Endodermal cell (in vitro differentiated cells): ENCODE measurements around the gene NUDCD3. TPM values are rescaled to one million over a fixed set of nuclear protein-coding genes. Genes with fewer than 3 reads are reported as not detected.

Source experiments
- DNase-seq: peaks from one replicate; pipeline ENCODE4 v3.0.0-alpha.2; 2017
- H3K27ac ChIP-seq: 2 replicates; pipeline ENCODE4 v1.5.1; 2013; ENCODE audit warnings: mild to moderate bottlenecking, low read depth, low read length, moderate library complexity
- H3K27me3 ChIP-seq: 2 replicates; pipeline ENCODE4 v1.6.1; 2013; ENCODE audit warnings: mild to moderate bottlenecking, low read length, moderate library complexity; ENCODE audit not compliant: insufficient read depth, control insufficient read depth, poor library complexity, severe bottlenecking
- H3K36me3 ChIP-seq: 2 replicates; pipeline ENCODE4 v1.7.0; 2013; ENCODE audit warnings: mild to moderate bottlenecking, low read length, moderate library complexity; ENCODE audit not compliant: control insufficient read depth, insufficient read depth
- H3K4me1 ChIP-seq: one replicate; pipeline ENCODE4 v1.7.0; 2013; ENCODE audit warnings: low read length; ENCODE audit not compliant: control insufficient read depth, insufficient read depth
- H3K4me3 ChIP-seq: 2 replicates; pipeline ENCODE4 v1.5.1; 2013; ENCODE audit warnings: mild to moderate bottlenecking, low read length, moderate library complexity
- H3K9ac ChIP-seq: 2 replicates; pipeline ENCODE4 v1.6.1; 2013; ENCODE audit warnings: mild to moderate bottlenecking, low read length, moderate library complexity; ENCODE audit not compliant: poor library complexity, severe bottlenecking; ENCODE audit errors: extremely low read depth
- H3K9me3 ChIP-seq: 2 replicates; pipeline ENCODE4 v1.6.1; 2013; ENCODE audit warnings: mild to moderate bottlenecking, low read length, moderate library complexity; ENCODE audit not compliant: control insufficient read depth
- H3K27ac Mint-ChIP-seq: 2 replicates; pipeline ENCODE4 v1.8.0; 2020; ENCODE audit warnings: mixed read lengths
- H3K27me3 Mint-ChIP-seq: 2 replicates; pipeline ENCODE4 v1.8.0; 2021; ENCODE audit warnings: mild to moderate bottlenecking, mixed read lengths; ENCODE audit not compliant: insufficient read depth
- H3K36me3 Mint-ChIP-seq: 2 replicates; pipeline ENCODE4 v1.8.0; 2020; ENCODE audit warnings: low read depth, mixed read lengths
- H3K4me1 Mint-ChIP-seq: 2 replicates; pipeline ENCODE4 v1.8.0; 2020; ENCODE audit warnings: mixed read lengths
- H3K4me3 Mint-ChIP-seq: 2 replicates; pipeline ENCODE4 v1.8.0; 2020; ENCODE audit warnings: mild to moderate bottlenecking, moderate library complexity, mixed read lengths
- H3K9me3 Mint-ChIP-seq: 2 replicates; pipeline ENCODE4 v1.8.0; 2020; ENCODE audit warnings: mild to moderate bottlenecking, mixed read lengths
- WGBS, 2 experiments: methylation state at CpG; one replicate each; pipeline versions ENCODE4 v1.1.5 to v1.1.7; 2013; ENCODE audit warnings: missing lambda C conversion rate in 2 of 2, mixed read lengths in 1 of 2; ENCODE audit not compliant: insufficient coverage in 1 of 2, insufficient read length in 1 of 2; 5-methylcytosine and 5-hydroxymethylcytosine counted together
- total RNA-seq, 2 donors: library from RNA; stranded (reverse); fragmentation: NEBNext Ultra II Directional in 1 of 2; extraction: Animal tissue kit (Norgen Biotek cat#: 25700) in 1 of 2; gene quantifications; 2 replicates in 1 of 2; 3 replicates in 1 of 2; pipeline ENCODE4 v1.2.1, GENCODE V29; 2021
- TF ChIP-seq, protein P1 (sequence below): fragments of 200-600 bp; sonication (generic); conservative IDR thresholded peaks from 2 replicates; pipeline ENCODE4 v1.5.0; 2021; ENCODE audit warnings: antibody characterized with exemption, mild to moderate bottlenecking

The NUDCD3 gene
- total RNA-seq, 2 donors from 2014 or later, result 80.8 to 116 TPM

- Mint-ChIP-seq H3K27ac (no peak overlapping the region), H3K36me3 (peaks cover 37% of the 10 kb centered on the region), H3K4me1 (no peaks in the 10 kb centered on the region), H3K9me3 (no peaks in the 10 kb centered on the region), H3K4me3 (no peak overlapping the region), H3K27me3 (no peaks in the 10 kb centered on the region)
- Histone ChIP-seq H3K9me3 (no peaks in the 10 kb centered on the region), H3K27me3 (no peaks in the 10 kb centered on the region), H3K36me3 (peaks cover 50% of the 10 kb centered on the region), H3K4me1 (no peaks in the 10 kb centered on the region), H3K4me3 (no peak overlapping the region), H3K9ac (no peak overlapping the region), H3K27ac (no peak overlapping the region)
- TF ChIP-seq, protein P1, sequence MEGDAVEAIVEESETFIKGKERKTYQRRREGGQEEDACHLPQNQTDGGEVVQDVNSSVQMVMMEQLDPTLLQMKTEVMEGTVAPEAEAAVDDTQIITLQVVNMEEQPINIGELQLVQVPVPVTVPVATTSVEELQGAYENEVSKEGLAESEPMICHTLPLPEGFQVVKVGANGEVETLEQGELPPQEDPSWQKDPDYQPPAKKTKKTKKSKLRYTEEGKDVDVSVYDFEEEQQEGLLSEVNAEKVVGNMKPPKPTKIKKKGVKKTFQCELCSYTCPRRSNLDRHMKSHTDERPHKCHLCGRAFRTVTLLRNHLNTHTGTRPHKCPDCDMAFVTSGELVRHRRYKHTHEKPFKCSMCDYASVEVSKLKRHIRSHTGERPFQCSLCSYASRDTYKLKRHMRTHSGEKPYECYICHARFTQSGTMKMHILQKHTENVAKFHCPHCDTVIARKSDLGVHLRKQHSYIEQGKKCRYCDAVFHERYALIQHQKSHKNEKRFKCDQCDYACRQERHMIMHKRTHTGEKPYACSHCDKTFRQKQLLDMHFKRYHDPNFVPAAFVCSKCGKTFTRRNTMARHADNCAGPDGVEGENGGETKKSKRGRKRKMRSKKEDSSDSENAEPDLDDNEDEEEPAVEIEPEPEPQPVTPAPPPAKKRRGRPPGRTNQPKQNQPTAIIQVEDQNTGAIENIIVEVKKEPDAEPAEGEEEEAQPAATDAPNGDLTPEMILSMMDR, result no peak
- peak; percentile 23 for DNase-seq
- WGBS, 2 experiments, result 97 to 100% methylated on average over 8 to 10 of the region's 10 CpGs
These were observed 99.3 kb downstream of the NUDCD3 start for GRCh38 chr7:44391171-44391570.

- H3K36me3 Mint-ChIP-seq, result peaks cover 36% of the 10 kb centered on the region
These were observed 99.8 kb downstream of the NUDCD3 start for GRCh38 chr7:44390701-44391100.

DNA sequence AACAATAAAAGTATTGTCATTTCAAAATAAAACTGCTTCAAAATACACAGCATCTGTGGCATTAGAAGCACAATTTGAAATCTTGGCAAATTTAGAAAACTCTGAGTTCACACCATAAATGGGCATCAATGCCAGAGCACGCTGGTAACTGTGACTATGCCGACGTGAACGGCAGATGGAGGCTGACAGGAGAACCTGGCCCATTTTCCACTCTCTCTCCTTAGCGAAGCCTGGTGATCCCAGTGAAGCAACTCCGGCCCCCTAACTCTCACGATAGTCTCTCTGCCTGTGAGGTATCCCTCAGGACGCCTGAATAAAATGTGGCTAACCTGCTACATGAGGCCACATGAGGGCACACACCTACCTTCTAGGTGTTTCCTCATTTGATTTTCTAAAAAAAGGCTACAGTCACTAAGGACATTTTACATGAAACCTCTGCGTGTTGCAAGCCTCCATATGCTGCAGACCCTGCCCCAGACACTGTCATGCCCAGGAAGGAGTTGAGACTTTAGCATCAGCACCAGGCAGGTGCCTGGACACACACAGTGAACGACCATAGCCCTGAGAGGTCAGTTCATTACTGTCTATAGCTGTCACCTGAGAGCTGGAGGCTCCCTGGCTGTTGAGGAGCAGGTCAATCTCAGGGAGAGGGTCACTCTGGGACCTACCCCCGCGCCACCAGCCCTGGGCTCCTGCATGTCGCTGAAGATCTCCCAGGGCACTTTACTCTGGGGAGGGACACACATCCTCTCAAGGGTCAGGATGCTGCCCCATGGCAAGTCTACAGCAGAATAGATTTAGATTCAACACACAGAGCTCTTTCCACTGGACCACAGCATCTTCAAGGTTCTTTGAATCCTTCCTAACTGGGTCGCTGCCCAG is 102.1 kb downstream of the NUDCD3 start:
- no peaks in the 10 kb centered on the region for H3K4me1 ChIP-seq

More at GRCh38 chr7:44390701-44391100, 99.8 kb downstream of the NUDCD3 start:
- Histone ChIP-seq H3K36me3 (peaks cover 46% of the 10 kb centered on the region), H3K27me3 (no peaks in the 10 kb centered on the region), H3K27ac (no peak overlapping the region), H3K9me3 (no peaks in the 10 kb centered on the region), H3K4me1 (no peaks in the 10 kb centered on the region), H3K9ac (no peak overlapping the region), H3K4me3 (no peak overlapping the region)
- WGBS, 2 experiments, result 92 to 100% methylated on average over 1 to 2 of the region's 2 CpGs
- peak; percentile 15 for DNase-seq
- no peak overlapping the region for H3K27ac Mint-ChIP-seq
- TF ChIP-seq, protein P1, result no peak
- H3K27me3 Mint-ChIP-seq, result no peaks in the 10 kb centered on the region
- no peaks in the 10 kb centered on the region for H3K9me3 Mint-ChIP-seq
- no peak overlapping the region for H3K4me3 Mint-ChIP-seq
- no peaks in the 10 kb centered on the region for H3K4me1 Mint-ChIP-seq

More for the DNA sequence above, 102.1 kb downstream of the NUDCD3 start:
- Mint-ChIP-seq H3K4me1 (no peaks in the 10 kb centered on the region), H3K9me3 (no peaks in the 10 kb centered on the region), H3K4me3 (no peak overlapping the region), H3K36me3 (peaks cover 45% of the 10 kb centered on the region), H3K27me3 (no peaks in the 10 kb centered on the region), H3K27ac (no peak overlapping the region)
- peak; percentile 26 for DNase-seq
- Histone ChIP-seq H3K27me3 (no peaks in the 10 kb centered on the region), H3K36me3 (peaks cover 55% of the 10 kb centered on the region), H3K4me3 (no peak overlapping the region), H3K9ac (no peak overlapping the region), H3K27ac (no peak overlapping the region), H3K9me3 (no peaks in the 10 kb centered on the region)
- TF ChIP-seq, protein P1, result no peak
- 95 to 97% methylated on average over 14 of the region's 14 CpGs for whole genome bisulfite sequencing, 2 experiments
